H9 (cell line): ENCODE measurements around the gene DCLRE1A. TPM values are rescaled to one million over a fixed set of nuclear protein-coding genes. Genes with fewer than 3 reads are reported as not detected.
"Not testable (repeated sequence)": the region's sequence is repeated elsewhere in the genome, so short reads cannot be mapped to it uniquely, and the experiment has no call there.

ENCODE experiments used
- DNase-seq: peaks from one replicate; pipeline ENCODE4 v3.0.0-alpha.2; 2017
- H2AFZ ChIP-seq: one replicate; pipeline ENCODE4 v1.6.1; 2013; ENCODE audit warnings: mild to moderate bottlenecking, low read length, control low read depth, moderate library complexity
- H2AK5ac ChIP-seq: 2 replicates; pipeline ENCODE4 v1.6.1; 2013; ENCODE audit warnings: low read length, control low read depth, mixed read lengths; ENCODE audit not compliant: insufficient read length
- H2BK120ac ChIP-seq: one replicate; pipeline ENCODE4 v1.6.1; 2013; ENCODE audit warnings: low read depth, mild to moderate bottlenecking, low read length, control low read depth, inconsistent platforms; ENCODE audit not compliant: poor library complexity, severe bottlenecking
- H2BK12ac ChIP-seq: 2 replicates; pipeline ENCODE4 v1.6.1; 2013; ENCODE audit warnings: low read length, control low read depth, mixed read lengths, low read depth; ENCODE audit not compliant: insufficient read length
- H2BK15ac ChIP-seq: 2 replicates; pipeline ENCODE4 v1.6.1; 2013; ENCODE audit warnings: low read depth, low read length, control low read depth
- H2BK20ac ChIP-seq: one replicate; pipeline ENCODE4 v1.6.1; 2013; ENCODE audit warnings: low read depth, mild to moderate bottlenecking, low read length, control low read depth, inconsistent platforms; ENCODE audit not compliant: poor library complexity, severe bottlenecking
- H2BK5ac ChIP-seq: 2 replicates; pipeline ENCODE4 v1.6.1; 2013; ENCODE audit warnings: low read length, control low read depth, mixed read lengths; ENCODE audit not compliant: insufficient read length
- H3K14ac ChIP-seq: 2 replicates; pipeline ENCODE4 v1.6.1; 2013; ENCODE audit warnings: low read length, control low read depth; ENCODE audit not compliant: insufficient read depth
- H3K18ac ChIP-seq: 2 replicates; pipeline ENCODE4 v1.6.1; 2013; ENCODE audit warnings: low read depth, mild to moderate bottlenecking, mixed read lengths, low read length, control low read depth; ENCODE audit not compliant: insufficient read length
- H3K23ac ChIP-seq: 2 replicates; pipeline ENCODE4 v1.6.1; 2013; ENCODE audit warnings: low read length, control low read depth, mixed read lengths, low read depth; ENCODE audit not compliant: insufficient read length
- H3K23me2 ChIP-seq: 2 replicates; pipeline ENCODE4 v1.6.1; 2013; ENCODE audit warnings: low read depth, mild to moderate bottlenecking, mixed read lengths, low read length, control low read depth; ENCODE audit not compliant: insufficient read length, poor library complexity, severe bottlenecking
- H3K27ac ChIP-seq: 2 replicates; pipeline ENCODE4 v1.5.1; 2013; ENCODE audit warnings: low read length, control low read depth, mixed read lengths, low read depth; ENCODE audit not compliant: insufficient read length
- H3K27me3 ChIP-seq: 2 replicates; pipeline ENCODE4 v1.6.1; 2013; ENCODE audit warnings: low read length, control low read depth, inconsistent platforms; ENCODE audit not compliant: insufficient read depth
- H3K4ac ChIP-seq: 2 replicates; pipeline ENCODE4 v1.6.1; 2013; ENCODE audit warnings: low read depth, mild to moderate bottlenecking, control low read depth, inconsistent platforms, low read length, moderate library complexity
- H3K4me1 ChIP-seq: 2 replicates; pipeline ENCODE4 v1.6.1; 2013; ENCODE audit warnings: low read length, control low read depth, inconsistent platforms; ENCODE audit not compliant: insufficient read depth
- H3K4me2 ChIP-seq: 2 replicates; pipeline ENCODE4 v1.6.1; 2013; ENCODE audit warnings: low read length, control low read depth, mixed read lengths; ENCODE audit not compliant: insufficient read length, insufficient read depth
- H3K56ac ChIP-seq: 2 replicates; pipeline ENCODE4 v1.6.1; 2013; ENCODE audit warnings: low read depth, mild to moderate bottlenecking, mixed read lengths, low read length, control low read depth; ENCODE audit not compliant: insufficient read length
- H3K79me1 ChIP-seq: 2 replicates; pipeline ENCODE4 v1.6.1; 2013; ENCODE audit warnings: low read depth, mild to moderate bottlenecking, moderate library complexity, low read length, control low read depth, inconsistent platforms; ENCODE audit not compliant: insufficient read depth, poor library complexity, severe bottlenecking
- H3K79me2 ChIP-seq: 2 replicates; pipeline ENCODE4 v1.6.1; 2013; ENCODE audit warnings: low read length, control low read depth, inconsistent platforms; ENCODE audit not compliant: insufficient read depth
- H3K9ac ChIP-seq: 2 replicates; pipeline ENCODE4 v1.6.1; 2013; ENCODE audit warnings: low read length, control low read depth, mixed read lengths; ENCODE audit not compliant: insufficient read length; ENCODE audit errors: extremely low read depth
- H3K9me3 ChIP-seq: one replicate; pipeline ENCODE4 v1.6.1; 2013; ENCODE audit warnings: low read depth, low read length, inconsistent platforms; ENCODE audit not compliant: control insufficient read depth
- H3T11ph ChIP-seq: one replicate; pipeline ENCODE4 v1.6.1; 2013; ENCODE audit warnings: mild to moderate bottlenecking, low read length, control low read depth, inconsistent platforms
- H4K20me1 ChIP-seq: one replicate; pipeline ENCODE4 v1.6.1; 2013; ENCODE audit not compliant: control insufficient read depth, insufficient read length, insufficient read depth
- H4K5ac ChIP-seq: 2 replicates; pipeline ENCODE4 v1.6.1; 2013; ENCODE audit warnings: low read depth, mild to moderate bottlenecking, mixed read lengths, low read length, control low read depth; ENCODE audit not compliant: insufficient read length
- H4K8ac ChIP-seq: replicated peaks from 2 replicates; pipeline ENCODE4 v1.6.1; 2013; ENCODE audit warnings: low read length, control low read depth, mixed read lengths, low read depth; ENCODE audit not compliant: insufficient read length
- H4K91ac ChIP-seq: 2 replicates; pipeline ENCODE4 v1.6.1; 2013; ENCODE audit warnings: low read depth, mild to moderate bottlenecking, moderate library complexity, mixed read lengths, low read length, control low read depth; ENCODE audit not compliant: insufficient read length
- H3K27ac Mint-ChIP-seq, 3 experiments: 2 replicates in 2 of 3; 3 replicates in 1 of 3; pipeline ENCODE4 v1.8.0; 2020 to 2021; ENCODE audit warnings: mixed read lengths in 3 of 3, mild to moderate bottlenecking in 1 of 3, moderate library complexity in 1 of 3
- H3K27me3 Mint-ChIP-seq: 2 replicates; pipeline ENCODE4 v1.8.0; 2021; ENCODE audit warnings: low read depth, mild to moderate bottlenecking, moderate library complexity, mixed read lengths
- H3K36me3 Mint-ChIP-seq, 3 experiments: 2 replicates in 2 of 3; 3 replicates in 1 of 3; pipeline ENCODE4 v1.8.0; 2020 to 2021; ENCODE audit warnings: low read depth in 3 of 3, mixed read lengths in 3 of 3; ENCODE audit not compliant: insufficient read depth in 1 of 3
- H3K4me1 Mint-ChIP-seq, 2 experiments: 2 replicates each; pipeline ENCODE4 v1.8.0; 2020; ENCODE audit warnings: mixed read lengths in 2 of 2
- H3K4me3 Mint-ChIP-seq, 2 experiments: 2 replicates in 1 of 2; 3 replicates in 1 of 2; pipeline ENCODE4 v1.8.0; 2020 to 2021; ENCODE audit warnings: mild to moderate bottlenecking in 2 of 2, mixed read lengths in 2 of 2, moderate library complexity in 1 of 2
- H3K9me3 Mint-ChIP-seq, 2 experiments: 2 replicates in 1 of 2; 3 replicates in 1 of 2; pipeline ENCODE4 v1.8.0; 2020; ENCODE audit warnings: mild to moderate bottlenecking in 2 of 2, mixed read lengths in 2 of 2, moderate library complexity in 1 of 2
- whole genome bisulfite sequencing: extraction: QIAGEN DNeasy Blood & Tissue Kit; methylation state at CpG from one replicate; pipeline ENCODE4 v1.1.7; 2013; ENCODE audit warnings: missing lambda C conversion rate, low lambda C conversion rate, mixed read lengths; ENCODE audit not compliant: insufficient read length; ENCODE audit errors: extremely low coverage; 5-methylcytosine and 5-hydroxymethylcytosine counted together
- total RNA-seq: library from RNA; stranded (reverse); gene quantifications from 2 replicates; pipeline ENCODE4 v1.2.1, GENCODE V29; 2021
- TF ChIP-seq, protein P1 (sequence below): fragments of 200-600 bp; sonication (generic); conservative IDR thresholded peaks from 3 replicates; pipeline ENCODE4 v1.8.0; 2021; ENCODE audit warnings: antibody characterized with exemption, mild to moderate bottlenecking

Gene DCLRE1A
- total RNA-seq, 1 experiment from 2014 or later, result 9.9 TPM

DNA sequence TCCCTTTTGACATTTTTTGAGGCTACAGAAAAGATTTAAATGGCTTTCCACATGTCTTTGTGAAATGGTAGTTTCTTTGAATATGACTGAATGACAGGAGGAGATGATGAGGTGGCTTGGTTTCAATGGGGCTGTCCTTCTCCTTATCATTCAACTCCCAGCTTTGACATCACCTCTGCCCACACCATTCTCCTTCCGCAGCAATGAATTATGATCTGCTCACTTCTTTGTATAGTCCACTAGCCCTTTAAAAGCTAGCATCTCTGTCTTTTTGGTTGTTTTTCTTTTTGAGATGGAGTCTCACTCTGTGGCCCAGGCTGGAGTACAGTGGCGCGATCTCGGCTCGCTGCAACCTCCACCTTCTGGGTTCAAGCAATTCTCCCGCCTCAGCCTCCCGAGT lies 31.7 kb downstream of the DCLRE1A start:
- Histone ChIP-seq H3K56ac (no peak overlapping the region), H3K18ac (no peak overlapping the region), H4K8ac (no peak overlapping the region), H2BK15ac (no peak overlapping the region), H3K9ac (no peak overlapping the region), H3K4ac (no peak overlapping the region), H3K27me3 (no peaks in the 10 kb centered on the region), H2BK5ac (no peak overlapping the region), H3K23ac (no peak overlapping the region), H3K9me3 (no peaks in the 10 kb centered on the region), H3K23me2 (no peaks in the 10 kb centered on the region), H3K4me1 (peaks cover 1% of the 10 kb centered on the region; the same call in 1 of the 2 replicates), H4K91ac (no peak overlapping the region), H2BK12ac (no peak overlapping the region), H4K20me1 (no peaks in the 10 kb centered on the region), H3K14ac (no peak overlapping the region), H3K79me2 (no peaks in the 10 kb centered on the region), H3K4me2 (no peak overlapping the region), H2BK20ac (no peak overlapping the region), H2AFZ (no peak overlapping the region), H3K79me1 (no peaks in the 10 kb centered on the region), H4K5ac (no peak overlapping the region), H2AK5ac (no peak overlapping the region), H3K27ac (no peak overlapping the region), H2BK120ac (no peak overlapping the region), H3T11ph (no peak overlapping the region)
- no peak for DNase-seq
- Mint-ChIP-seq H3K9me3 (no peaks in the 10 kb centered on the region), H3K36me3 (no peaks in the 10 kb centered on the region), H3K27me3 (peaks cover 2% of the 10 kb centered on the region), H3K27ac (peak overlapping the region in 1 of 3 experiments; percentile 79; a peak in 1 of 7 replicates), H3K4me1 (peaks cover 23 to 24% of the 10 kb centered on the region in 2 experiments), H3K4me3 (no peak overlapping the region)
- WGBS, result no CpG with 5 or more reads among the region's 7 CpGs
- TF ChIP-seq, protein P1, sequence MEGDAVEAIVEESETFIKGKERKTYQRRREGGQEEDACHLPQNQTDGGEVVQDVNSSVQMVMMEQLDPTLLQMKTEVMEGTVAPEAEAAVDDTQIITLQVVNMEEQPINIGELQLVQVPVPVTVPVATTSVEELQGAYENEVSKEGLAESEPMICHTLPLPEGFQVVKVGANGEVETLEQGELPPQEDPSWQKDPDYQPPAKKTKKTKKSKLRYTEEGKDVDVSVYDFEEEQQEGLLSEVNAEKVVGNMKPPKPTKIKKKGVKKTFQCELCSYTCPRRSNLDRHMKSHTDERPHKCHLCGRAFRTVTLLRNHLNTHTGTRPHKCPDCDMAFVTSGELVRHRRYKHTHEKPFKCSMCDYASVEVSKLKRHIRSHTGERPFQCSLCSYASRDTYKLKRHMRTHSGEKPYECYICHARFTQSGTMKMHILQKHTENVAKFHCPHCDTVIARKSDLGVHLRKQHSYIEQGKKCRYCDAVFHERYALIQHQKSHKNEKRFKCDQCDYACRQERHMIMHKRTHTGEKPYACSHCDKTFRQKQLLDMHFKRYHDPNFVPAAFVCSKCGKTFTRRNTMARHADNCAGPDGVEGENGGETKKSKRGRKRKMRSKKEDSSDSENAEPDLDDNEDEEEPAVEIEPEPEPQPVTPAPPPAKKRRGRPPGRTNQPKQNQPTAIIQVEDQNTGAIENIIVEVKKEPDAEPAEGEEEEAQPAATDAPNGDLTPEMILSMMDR, result no peak

DNA sequence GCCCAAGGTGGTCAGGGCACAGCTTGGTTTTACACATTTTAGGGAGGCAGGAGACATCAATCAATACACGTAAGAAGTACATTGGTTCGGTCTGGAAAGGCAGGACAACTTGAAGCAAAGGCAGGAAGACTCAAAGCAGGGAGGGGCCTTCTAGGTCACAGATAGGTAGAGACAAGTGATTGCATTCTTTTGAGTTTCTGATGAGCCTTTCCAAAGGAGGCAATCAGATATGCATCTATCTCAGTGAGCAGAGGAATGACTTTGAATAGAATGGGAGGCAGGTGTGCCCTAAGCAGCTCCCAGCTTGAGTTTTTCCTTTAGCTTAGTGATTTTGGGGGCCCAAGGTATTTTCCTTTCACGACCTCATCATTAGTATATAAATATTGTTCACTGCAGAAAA lies 32.6 kb downstream of the DCLRE1A start:
- H3K79me2 ChIP-seq, H2BK20ac ChIP-seq, H4K8ac ChIP-seq, H4K5ac ChIP-seq, H2BK15ac ChIP-seq, H3K23me2 ChIP-seq, H2BK5ac ChIP-seq, H4K91ac ChIP-seq, H3K36me3 Mint-ChIP-seq, H3K9me3 Mint-ChIP-seq, H3K56ac ChIP-seq, H2BK120ac ChIP-seq, H3K23ac ChIP-seq, H3K9ac ChIP-seq, H3K9me3 ChIP-seq, H4K20me1 ChIP-seq, H3K27me3 ChIP-seq, H3K27ac ChIP-seq, H2AFZ ChIP-seq, H2AK5ac ChIP-seq, H3K4ac ChIP-seq, H2BK12ac ChIP-seq, H3K4me1 ChIP-seq, H3K79me1 ChIP-seq, H3T11ph ChIP-seq, H3K18ac ChIP-seq, H3K14ac ChIP-seq, H3K27me3 Mint-ChIP-seq: not testable (repeated sequence)
- Mint-ChIP-seq H3K4me3 (peak overlapping the region in 1 of 2 experiments; percentile 68; a peak in 2 of 5 replicates), H3K4me1 (peaks cover 23 to 24% of the 10 kb centered on the region in 2 experiments), H3K27ac (peak overlapping the region in 1 of 3 experiments; percentile 51; a peak in 3 of 7 replicates)
- peak; percentile 39 for DNase-seq
- WGBS, result no CpG with 5 or more reads among the region's 3 CpGs
- H3K4me2 ChIP-seq, result peak overlapping the region; percentile 41
